8988T (cell line): ENCODE measurements around the gene LOXL4.

ENCODE experiments used
- DNase-seq: peaks from one replicate; pipeline ENCODE4 v3.0.0; 2011

LOXL4 gene

DNA sequence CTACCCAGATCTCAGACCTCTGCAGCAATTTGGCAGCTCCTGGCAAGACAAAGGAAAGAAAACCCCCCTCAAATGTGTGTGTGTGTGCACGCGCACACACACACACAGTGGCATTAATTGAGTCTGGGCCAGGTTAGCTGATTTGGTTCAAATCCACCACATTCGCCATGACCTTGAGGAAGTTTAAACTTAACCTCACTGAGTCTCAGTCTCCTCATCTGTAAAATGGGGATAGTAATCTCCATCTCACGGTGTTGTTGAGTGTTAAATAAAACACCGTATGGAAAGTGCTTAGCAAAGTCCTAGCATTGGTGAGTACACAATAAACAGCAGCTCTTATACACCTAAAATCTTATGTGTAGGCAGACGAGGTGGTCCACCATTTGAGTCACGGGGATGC, 4.9 kb downstream of the LOXL4 start:
- DNase-seq: no peak

DNA sequence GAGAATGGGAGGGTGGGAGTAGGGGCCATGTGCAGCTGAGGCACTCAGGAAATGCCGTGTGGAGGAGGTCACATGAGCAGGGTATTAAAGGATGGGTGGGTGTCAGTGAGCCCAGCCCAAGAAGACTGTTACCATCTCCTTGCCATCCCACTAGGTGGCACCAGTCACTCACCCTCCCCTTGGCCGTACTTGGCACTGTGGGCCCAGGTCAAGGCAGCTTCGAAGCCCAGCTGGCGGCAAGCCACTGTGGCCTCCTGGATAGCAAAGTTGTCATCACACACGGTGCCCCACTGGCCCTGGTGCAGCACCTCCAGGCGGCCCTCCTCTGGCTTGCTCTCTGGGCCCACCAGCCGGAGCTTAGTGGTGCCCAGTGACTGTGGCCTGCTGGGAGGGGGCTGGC, 5.4 kb downstream of the LOXL4 start:
- peak; percentile 58 for DNase-seq

DNA sequence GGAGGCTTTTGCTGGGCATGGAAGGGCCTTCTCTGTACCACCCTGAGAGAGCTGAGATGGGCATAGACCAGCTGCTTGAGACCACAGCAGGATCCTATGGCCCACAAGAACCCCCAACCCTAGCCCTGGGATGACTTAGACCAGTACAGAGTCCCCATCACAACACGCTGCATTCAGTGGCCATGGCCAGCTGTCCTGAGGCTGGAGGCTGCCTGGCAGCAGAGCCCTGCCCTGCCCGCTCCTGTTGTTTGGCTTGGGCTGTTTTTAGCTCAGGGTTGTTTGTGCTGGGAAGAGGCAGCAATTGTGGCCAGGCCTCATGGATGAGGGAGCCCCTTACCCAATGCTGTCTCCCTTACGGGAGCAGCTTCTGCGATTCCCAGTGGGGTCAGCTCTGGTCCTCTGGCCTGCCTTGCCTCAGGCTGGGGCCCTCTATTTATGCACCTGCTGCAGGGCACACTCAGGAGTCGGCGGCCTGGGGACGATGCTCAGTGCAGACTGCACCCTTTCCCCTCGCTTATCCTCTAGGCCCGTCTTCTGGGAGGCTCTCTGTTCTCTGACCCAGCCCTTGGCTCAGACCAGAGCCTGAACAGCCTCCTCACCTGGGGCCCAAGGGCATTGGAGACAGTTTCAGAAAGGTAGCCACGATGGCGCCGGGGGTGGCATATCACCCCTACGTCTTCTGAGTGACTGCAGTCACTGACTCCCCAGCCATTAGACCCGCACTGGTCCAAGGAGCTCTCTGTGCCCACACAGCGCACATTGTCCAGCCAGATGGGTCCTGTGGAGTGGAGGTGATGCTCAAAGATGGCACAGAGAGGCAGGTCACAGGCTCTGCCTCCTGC, 6.3 kb downstream of the LOXL4 start:
- no peak for DNase-seq

DNA sequence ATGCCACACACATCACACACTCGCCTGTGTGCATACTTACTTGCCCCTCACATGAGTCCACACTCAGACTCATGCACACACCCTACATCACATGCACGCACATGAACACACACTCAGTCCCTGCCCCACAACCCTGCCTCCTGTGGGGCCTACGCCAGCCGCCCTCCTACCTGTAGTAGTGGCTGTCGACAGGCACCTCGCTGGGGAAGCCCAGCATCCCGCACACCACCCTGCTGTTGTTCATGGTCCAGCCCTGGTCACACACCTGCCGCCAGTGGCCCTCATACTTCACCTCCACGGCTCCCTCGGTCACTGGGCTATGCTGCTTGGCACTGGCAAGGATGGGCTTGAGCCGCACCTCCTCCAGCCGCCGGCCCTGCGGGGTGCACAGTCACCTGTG, 7.2 kb downstream of the LOXL4 start:
- DNase-seq: no peak

DNA sequence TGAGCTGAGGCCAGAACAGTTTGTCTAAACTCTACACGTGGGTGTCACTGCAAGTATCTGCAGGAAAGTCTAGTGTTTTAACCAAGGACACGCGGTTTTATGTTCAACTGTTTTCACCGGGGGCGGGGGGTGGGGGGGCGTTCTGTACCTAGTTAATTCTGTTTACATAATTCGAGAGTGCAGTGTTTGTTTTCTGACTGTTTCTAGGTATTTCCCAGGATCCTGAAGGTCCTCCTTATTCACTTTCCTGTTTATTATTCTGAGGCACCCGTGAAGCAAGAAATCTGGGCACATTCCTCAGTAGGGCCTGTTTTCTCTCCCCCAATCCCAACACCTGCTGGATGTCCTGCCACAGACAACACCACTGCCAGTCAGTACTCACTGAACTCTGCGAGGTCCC, 7.6 kb downstream of the LOXL4 start:
- DNase-seq: no peak

DNA sequence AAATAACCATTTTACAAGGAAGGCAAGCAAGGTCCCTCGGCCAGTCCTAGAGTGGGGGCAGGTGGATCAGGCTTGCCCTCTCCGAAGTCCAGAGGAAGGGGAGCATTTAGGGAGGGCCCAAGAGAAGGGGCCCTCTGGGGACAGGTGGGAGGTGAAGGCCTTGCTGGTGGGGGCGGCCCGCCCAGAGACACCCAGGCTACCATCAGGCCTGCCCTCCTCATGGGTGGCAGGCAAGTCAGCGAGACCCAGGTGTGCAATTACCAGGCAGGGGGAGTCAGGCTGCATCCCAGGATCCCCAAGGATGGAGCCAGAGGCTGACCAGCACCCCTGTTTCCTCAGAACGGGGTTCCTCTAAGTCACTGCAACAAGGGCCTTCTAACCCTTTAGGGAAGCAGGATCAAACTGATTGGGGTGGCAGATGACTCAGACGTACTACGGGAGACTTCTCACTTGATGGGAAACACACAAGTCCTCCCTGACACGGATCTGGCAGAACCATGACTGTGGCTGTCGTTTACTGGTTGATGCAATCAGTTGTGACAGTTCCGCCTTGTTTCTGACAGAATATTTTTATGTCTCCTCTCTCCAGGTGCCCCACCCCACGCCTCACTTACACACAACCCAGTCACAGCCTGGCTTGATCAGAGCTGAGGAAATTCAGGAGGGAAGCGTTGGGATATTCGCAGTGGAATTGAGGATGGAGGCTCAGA, 8.2 kb downstream of the LOXL4 start:
- no peak for DNase-seq

DNA sequence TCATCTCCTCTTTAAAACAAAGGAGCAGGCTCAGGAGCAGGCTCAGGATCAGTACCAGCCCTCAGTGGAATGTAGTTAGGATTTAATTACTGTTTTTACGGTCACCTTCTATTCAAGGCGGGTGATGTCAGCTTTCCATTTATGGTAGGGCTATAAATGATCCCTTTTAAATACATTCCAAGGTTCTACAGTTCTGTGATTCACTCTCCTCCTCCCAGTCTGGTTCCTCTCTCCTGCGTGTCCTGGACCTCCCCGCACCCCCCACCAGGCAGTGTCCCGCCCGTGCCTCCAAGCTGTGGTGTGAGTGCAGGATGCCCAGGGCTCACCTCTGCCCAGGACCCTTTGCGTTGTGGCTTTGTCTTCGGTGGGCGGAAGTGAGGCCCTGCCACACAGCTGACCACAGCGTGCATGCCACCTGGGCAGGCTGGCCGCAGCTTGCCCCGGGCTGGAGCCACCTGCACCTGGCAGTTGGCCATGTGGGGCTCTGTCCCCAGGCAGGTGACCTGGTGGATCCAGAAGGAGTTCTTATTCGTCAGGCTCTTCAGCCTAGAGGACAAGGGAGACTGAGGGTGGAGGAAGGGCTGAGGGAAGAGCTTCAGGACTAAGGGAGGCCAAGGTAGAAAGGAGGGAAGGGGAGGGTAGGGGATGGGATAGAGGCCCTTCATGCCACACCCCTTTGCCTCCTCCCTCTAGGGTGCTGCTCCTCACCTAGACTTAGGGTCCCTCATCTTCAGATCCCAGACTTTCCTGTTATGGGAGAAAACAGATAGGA, 9.1 kb downstream of the LOXL4 start:
- DNase-seq: no peak

DNA sequence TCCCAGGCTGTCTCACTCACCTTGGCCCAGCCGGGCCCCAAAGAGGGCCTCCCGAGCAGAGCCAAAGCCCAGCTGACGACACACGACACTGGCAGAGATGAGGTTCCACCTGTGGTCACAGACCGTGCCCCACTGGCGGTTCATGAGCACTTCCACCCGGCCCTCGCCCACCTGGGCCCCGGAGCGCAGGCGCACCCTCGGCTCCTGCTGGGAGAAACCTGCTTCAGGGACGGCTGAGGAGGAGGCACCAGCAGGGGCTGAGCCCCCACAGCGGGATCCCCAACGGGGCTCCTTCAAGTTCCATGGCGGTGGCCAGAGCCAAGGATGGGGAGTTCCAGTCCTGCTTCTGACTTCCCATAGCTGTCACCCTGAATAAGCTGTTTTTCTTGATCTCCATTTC, 10.0 kb downstream of the LOXL4 start:
- no peak for DNase-seq

DNA sequence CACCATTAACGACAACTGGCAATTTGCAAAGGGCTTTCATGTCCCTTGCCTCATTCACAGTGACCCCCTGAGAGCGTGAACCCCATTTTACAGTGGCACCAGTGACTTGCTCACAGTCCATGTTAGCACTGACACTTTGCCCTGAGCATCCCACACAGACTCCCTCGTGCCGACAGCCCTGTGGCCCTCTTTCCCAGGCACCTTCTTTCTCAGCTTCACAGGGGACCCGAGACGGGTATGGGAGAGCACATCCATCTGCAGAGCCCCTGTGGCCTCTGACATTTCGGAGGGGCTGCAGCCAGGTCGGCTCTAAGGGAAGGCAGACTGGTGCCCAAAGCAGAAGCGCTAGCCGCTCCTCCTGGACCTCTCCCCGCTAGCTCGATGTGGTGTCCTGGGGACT, 10.8 kb downstream of the LOXL4 start:
- DNase-seq: no peak

DNA sequence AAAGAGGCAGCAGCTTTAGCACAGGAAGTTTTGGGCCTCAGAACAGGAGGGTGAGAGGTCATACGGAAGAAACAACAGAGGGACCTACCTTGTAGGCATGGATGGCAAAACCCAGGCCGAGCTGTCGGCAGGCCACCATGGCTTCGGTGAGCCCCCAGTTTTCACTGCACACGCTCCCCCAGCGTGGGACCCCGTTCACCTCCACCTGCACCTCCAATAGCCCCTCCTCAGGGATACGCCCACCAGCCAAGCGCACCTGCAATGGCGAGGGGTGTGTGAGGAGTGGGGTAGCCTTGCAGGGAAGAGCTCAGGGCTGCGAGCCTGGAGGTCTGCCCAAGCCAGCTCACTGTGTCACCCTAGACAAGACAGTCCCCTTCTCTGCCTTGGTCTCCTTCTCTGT, 11.3 kb downstream of the LOXL4 start:
- no peak for DNase-seq

DNA sequence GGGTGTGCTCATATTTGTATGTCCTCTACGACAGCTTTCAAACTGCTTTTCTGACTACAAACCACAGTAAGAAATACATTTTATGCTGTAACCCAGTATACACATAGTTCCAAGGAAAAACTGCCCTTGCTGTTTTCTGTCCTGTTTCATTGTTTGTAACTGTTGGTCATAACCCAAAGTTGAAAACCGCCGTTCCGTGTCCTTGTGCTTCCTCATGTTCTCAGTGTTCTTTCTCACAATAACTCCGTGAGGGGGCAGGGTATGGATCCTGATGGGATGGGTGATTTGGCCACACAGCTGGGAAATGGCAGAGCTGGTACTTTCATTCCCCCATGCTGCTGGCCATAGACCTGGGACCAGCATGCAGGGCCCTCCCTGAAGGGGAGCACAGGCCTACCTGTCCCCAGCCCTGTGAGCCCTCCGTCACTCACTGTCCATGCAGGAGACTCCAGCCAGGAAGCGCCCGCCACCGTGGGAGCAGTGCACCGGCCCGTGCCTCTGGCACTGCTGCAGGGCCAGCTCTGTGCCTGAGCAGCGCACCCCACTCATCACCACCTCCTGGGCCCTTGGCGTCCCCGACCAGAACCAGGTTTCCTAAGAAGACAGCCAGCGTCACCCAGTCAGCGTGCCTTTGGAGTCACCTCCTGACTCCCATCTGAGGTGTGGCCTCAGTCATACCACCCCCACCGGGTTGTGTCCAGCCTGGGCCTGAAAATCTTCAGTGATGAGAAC, 12.7 kb downstream of the LOXL4 start:
- no peak for DNase-seq

DNA sequence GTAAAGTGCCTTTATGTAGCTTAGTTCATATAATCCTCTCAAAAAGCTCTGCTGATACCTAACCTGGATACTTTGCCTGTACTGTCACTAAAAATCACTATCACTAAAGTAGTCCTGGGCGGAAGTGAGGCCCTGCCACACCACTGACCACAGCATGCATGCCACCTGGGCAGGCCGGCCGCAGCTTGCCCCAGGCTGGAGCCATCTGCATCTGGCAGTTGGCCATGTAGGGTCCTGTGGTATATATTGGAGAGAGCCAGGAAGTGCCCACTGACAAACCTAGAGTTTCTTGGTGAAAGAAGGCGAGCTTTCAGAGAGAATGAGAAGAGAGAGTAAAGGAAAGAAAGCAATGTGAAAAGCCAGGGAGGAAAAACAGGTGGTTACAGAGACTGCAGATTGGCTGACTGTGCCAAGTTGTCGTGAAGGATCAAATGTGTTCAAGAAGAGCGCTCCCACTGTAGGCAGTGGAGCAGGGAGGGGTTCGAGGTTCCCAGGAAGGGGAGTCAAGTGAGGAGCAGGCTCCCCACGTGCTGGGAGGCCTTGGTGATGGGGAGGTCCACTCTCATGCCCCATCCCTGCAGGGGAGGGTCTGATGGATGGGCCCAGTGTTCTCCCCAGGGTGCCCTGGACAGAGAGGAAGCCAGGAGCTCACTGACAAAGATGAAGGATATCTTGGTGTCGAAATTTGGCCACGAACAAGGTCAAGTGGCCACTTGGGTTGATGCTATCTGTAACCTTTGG, 13.6 kb downstream of the LOXL4 start:
- DNase-seq: no peak

DNA sequence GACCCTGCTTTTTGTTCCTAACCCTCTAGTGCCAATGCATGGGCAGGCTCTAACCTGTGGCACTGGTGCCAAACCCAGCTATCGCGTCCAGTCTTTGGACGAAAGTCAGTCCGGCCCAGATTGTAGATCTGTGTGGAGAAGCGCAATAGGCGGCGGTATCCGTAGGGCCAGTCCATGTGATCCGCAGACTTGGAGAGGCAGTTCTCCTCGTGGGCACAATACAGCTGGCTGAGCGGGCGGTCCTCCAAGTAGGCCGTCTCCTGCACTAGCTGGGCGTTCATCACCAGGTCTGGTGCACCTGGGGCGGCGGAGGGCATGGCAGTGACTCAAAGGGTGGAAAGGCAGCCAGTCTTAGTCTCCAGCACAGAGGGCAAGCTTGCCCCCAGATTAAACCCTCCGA, 14.5 kb downstream of the LOXL4 start:
- no peak for DNase-seq

DNA sequence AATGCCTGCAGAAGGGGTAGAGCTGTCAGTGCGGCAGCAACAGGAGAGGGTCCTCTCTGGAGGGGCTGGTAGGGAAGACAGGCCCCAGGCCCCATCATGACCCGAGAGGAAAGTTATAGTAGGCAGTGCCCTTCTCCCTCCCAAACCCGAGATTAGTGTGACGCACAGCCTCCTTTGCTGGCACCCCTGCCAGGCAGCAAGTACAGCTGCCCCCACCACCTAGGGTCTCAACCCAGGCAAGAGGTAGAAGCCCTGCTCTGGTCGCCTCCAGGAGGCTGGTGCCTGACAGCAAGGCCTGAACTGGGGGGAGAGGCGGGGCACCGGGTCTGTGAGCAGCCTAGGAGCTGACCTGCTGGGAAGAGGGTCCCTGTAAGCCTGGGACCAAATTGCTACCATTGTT, 15.5 kb downstream of the LOXL4 start:
- DNase-seq: no peak

DNA sequence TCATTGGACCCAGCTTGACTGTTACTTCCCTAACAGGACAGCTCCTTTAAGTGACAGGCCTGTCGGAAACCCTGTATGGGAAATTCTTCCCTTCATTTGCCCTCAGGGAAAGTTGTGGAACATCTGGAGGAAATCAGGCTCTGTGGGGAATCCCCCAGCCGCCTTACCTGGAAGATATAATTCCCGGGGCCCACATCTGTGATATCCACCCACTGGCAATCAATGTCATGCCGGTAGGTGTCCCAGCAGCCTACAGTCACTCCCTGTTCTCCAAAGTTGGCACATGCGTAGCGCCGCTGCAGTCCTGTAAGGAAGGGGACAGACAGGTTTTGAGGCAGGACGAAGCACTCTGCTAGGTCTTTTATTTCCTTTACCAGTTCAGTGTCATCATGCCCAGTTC, 16.6 kb downstream of the LOXL4 start:
- DNase-seq: no peak

DNA sequence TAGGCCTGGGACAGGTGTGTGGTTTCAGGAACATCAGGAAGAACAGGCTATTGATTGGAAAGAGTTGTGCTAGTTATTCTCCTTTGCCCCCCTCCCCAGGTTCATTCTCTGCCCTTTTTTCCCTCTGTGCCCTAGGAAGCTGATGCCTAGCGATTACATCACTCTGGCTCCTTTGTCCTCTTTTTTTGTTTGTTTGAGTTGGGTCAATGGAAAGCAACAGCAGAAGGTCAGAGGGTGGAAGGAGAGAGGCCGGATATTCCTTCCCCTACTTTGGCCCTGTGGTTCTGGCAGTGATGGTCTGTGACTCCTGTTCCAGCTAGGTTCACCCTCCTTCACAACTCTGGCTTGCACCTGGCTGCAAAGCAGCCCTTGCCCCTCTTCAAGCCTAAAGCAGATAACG, 18.9 kb downstream of the LOXL4 start:
- no peak for DNase-seq

DNA sequence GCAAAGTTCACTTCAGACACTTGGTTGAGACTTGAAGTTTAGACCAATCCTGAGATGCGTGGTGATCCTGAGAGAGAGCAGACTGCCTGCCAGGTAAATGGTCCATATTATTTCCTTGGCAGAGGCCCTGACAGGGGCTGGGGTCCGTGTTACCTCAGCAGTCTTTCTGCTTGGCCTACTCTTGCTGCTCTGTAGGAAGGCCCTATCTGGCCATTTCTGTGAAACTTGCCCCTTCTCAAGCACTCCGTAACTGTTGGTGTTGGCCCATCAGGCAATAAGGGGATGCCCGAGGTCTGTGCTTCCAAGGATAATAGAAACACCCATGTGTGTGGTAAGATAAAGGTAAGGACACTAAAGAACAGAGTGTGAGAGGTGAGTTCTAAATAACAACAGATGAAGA, 20.0 kb downstream of the LOXL4 start:
- DNase-seq: no peak

DNA sequence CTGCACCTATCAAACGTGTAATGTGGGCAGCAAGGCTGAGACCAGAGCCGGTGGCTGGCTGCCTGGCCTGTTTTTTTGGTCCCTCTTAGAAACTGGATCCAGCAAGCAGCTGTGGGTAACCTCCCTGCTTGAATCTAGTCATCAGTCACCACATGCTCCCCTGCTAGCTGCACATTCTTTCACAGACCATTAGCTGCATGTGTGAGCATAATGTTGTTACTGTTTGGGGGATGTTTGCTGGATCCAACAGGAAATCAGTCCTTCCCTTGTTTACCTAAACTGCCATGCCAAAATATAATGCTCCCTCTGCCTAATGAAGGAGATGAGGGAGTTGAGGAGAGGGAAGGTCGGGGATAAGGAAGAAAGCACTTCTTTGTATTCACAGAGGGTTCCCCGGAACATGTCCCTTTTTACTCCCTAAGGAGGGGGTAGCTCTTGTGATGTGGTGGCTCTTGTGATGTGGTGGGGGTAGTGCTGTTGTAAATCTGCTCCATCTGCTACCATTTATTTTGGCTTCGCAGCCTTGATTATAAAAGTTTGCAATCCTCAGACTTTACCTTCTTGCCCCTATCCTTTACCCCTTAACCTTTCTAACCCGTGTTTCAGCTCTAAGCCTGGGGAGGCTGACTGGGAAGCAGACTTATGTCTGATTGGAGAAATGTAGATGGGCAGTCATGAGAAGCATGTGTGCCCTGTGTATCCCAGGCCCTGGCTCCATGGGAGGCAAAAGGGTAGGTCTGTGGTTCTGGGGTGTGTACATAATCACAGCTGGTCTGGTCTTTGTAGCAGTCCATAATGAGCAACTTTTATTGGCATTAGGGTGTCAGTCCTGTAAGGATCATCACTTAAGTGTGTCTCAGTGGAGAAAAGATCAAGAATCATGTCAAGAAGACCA, 20.8 kb downstream of the LOXL4 start:
- DNase-seq: no peak

DNA sequence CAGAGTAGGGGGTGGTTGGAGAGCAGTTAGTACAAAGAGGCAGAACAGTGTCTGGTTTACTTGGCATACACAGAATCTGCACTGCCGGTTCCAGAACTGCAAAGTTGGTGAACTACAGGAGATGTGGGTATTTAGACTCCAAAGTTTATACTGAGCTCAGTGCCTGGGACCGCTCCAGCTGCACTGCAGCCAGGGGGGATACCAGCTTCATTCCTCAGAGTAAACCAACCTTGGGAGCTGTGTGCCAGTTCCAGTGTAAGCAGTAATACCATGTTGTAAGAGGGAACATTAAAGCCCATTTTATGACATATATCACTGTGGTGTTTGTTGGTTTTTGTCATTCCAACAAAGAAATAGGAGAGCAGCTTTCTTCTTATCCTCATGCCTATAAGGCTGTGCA, 23.4 kb downstream of the LOXL4 start:
- DNase-seq: no peak

DNA sequence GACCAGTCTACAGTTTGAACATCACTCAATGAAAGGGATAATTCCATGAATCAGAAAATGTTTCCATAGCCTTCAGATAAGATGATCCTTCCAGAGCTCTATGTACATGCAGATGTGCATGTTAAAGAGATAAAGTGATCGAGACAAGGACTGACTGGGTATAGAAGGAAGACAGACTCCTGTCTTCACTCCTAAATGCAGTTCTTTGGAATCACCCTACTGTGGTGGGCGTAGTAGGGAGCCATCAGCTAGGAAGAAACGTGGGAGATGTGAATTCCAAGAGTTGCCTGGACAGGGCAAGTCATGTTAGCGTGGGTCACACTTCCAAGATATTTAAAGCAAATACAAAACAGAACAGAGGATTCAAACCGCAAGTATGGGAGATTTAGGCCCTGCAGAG, 23.9 kb downstream of the LOXL4 start:
- DNase-seq: no peak

DNA sequence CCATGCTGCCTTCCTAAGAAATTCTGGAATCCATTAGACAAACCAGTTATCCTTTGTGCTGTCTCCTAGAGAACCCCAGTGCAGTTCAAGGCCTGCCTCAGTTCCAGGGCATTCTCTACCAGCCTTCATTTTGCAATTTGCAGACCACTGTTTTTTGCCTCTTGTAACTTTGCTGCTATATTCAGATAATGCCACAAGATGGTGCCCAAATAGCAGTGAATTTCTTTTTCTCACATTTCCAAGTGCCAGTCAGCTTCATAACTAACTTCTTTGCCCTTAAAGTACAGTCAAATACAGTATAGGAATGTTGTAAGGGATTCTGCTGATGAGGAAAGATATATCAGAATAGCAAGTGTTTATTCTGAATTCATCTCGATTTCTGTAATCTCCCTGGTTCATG, 25.2 kb downstream of the LOXL4 start:
- DNase-seq: no peak
